ENCODE data around the gene OSER1.

The OSER1 gene

DNA sequence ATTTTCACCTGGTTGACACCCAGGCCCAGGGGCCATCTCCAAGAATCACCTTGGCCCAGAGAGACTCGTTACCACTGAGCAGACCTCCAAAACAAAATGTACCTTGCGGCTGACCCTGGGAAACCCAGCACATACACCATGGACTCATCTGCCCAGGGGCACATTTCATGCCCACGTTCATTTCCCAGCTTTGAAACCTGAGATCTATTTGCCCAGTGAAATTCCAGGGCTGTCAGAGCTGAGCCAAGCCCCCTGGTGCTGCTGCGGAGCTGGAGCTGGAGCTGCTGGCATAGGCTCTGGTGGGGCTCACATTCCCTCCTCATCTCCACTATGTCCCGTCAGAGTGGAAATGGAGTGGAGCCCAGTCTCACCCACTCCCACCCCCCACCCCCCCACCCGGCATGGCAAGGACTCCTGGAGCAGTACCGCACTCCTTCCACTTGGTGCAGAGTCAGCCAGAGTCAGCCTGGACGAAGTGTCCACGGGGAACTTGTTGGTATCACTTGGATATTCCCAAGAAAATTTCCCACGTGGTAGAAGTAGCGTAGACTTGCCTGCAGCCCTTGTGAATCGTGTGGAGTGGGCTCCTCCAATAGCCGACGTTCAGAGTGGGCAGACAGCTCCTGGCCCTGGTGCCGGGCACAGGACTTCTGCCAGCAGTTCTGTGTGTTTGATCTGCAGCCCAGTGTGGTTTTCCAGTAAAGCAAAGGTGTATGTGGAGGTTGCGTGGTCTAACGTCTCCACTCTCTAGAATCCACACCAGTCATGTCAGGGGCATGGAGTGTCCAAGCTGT, 18.1 kb upstream of the OSER1 start:
- no peak for FAIRE-seq

GRCh38 chr20:44224637-44225036, 14.1 kb upstream of the OSER1 start:
- no peak for FAIRE-seq
- no peak for DNase-seq (ENCODE audit: low spot score)

More for the DNA sequence above, 18.1 kb upstream of the OSER1 start:
- no peak for DNase-seq (ENCODE audit: low spot score)

DNA sequence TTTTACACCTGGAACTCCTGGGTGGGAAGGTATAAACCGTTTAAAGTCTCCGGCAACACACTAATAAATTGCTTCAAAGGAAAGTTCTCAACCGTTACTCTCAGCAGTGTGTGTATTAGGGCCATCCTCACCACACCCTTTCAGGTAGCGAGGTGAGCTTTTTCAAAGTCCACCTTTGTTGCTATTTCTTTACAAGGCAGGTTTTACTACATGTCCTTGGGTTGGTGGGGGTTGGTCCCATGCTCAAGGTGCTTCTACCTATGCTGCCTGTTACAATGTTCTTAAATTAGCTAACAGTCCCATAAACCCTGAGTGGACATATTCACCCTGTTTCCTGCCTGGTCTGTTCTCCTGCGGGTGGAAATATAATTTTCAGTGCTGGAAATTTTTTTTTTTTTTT, 13.2 kb upstream of the OSER1 start:
- DNase-seq (ENCODE audit: low spot score) (no peak), FAIRE-seq (no peak)

DNA sequence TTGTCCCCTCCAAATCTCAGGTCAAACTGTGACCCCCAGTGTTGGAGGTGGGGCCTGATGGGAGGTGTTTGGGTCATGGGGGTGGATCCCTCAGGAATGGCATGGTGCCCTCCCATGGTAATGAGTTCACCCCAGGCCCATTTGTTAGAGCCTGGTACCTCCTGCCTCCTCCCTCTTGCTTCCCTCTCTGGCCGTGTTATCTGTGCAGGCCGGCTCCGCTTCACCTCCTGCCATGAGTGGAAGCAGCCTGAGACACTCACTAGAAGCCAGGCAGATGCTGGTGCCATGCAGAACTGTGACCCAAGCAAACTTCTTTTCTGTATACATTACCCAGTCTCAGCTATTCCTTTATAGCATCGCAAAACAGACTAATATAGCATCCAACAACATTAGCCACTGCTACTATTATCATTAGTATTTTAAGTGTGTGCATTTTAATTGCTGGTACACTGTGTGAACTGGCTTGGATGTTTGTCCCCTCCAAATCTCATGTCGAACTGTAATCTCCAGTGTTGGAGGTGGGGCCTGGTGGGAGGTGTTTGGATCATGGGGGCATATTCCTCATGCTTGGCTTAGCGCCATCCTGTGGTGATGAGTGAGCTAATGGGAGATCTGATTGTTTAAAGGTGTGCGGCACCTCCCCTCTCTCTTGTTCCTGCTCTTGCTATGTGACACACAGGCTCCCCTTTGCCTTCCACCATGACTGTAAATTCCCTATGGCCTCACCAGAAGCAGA, 12.2 kb upstream of the OSER1 start:
- DNase-seq (ENCODE audit: low spot score) = no peak
- no peak for FAIRE-seq

DNA sequence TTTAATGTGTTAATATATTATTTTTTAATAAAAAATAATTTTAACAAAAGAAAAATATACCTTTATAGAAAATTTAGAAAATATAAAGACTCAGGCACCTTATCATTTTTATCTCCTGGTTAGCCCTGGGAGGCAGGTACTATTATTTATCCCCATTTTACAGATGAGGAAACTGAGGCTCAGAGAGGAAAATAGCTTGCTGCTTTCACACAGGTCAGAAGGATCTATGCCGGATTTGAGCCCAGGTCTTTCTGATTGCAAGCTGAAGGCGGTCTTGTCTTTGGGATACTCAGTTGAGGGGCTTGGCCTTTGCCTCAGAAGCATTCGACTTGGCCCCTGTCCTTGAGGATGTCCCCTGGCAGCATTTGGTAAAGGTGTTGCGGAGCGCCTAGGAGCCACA, 11.5 kb upstream of the OSER1 start:
- no peak for DNase-seq (ENCODE audit: low spot score)
- no peak for FAIRE-seq

- FAIRE-seq = no peak
Measured at GRCh38 chr20:44221368-44221954, 10.9 kb upstream of the OSER1 start.

GRCh38 chr20:44219791-44220190, 9.2 kb upstream of the OSER1 start:
- FAIRE-seq = no peak
- DNase-seq (ENCODE audit: low spot score) = no peak

More at GRCh38 chr20:44221368-44221954, 10.9 kb upstream of the OSER1 start:
- no peak for DNase-seq (ENCODE audit: low spot score)

- no peak for FAIRE-seq
- no peak for DNase-seq (ENCODE audit: low spot score)
Measured at GRCh38 chr20:44219170-44219730, 8.7 kb upstream of the OSER1 start.

DNA sequence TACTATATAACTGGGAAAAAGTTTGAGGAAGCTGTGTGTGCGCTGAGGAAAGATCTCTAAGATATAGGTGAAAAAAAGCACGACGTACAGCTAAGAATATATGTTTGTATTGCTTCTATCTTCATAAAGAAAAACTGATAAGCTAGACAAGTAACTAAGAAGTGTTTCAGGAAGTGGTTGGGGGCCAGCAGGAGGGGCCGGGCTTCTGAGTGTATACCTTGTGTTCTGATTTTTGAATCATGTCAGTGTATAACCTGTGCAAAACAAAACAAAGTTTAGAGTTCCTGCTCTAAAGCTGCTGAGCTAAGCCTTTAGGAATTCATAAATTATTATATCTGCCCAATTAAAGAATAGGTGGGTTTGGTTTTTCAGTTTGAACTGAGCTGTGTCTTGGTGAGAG, 7.9 kb upstream of the OSER1 start:
- no peak for FAIRE-seq
- DNase-seq (ENCODE audit: low spot score) = no peak

DNA sequence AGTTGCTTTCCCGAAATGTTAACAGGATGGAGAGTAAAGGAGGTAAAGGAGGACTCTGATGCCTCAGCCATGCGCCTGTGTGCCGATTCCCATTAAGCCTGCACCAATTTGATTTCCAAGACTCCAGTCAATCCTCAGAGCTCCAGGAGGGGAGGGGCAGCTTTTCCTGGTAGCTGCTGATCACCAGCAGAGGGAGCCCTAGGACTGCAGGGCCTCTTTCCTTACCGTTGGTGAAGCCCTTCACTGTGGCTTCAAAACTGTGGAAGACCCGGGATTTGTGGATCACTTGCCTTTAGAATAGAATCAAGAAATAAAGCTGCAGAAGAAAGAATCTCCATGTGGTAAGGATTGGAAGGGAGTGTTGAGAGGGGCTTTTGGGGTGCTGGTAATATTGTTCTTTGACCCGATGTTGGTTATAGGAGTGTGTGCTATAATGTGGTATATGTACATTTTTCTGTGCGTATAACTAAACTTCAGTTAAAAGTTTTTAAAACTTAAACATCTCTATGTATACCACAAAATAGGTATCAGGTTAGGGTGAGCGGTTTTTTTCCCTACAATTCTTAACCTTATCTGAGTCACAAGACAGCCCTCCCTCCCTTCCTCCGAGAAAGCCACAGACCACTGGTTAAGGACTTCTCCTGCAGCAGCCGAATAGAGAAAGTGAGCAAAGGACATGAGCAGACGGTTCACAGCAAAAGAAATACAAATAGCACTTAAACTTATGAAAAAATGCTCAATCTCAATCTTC, 6.9 kb upstream of the OSER1 start:
- peak; percentile 82 for FAIRE-seq
- peak; percentile 68 for DNase-seq (ENCODE audit: low spot score)

GRCh38 chr20:44215125-44215524, 4.6 kb upstream of the OSER1 start:
- DNase-seq (ENCODE audit: low spot score) (peak; percentile 43), FAIRE-seq (no peak)

- DNase-seq (ENCODE audit: low spot score) (no peak), FAIRE-seq (no peak)
Measured at GRCh38 chr20:44212792-44213191, 2.2 kb upstream of the OSER1 start.

DNA sequence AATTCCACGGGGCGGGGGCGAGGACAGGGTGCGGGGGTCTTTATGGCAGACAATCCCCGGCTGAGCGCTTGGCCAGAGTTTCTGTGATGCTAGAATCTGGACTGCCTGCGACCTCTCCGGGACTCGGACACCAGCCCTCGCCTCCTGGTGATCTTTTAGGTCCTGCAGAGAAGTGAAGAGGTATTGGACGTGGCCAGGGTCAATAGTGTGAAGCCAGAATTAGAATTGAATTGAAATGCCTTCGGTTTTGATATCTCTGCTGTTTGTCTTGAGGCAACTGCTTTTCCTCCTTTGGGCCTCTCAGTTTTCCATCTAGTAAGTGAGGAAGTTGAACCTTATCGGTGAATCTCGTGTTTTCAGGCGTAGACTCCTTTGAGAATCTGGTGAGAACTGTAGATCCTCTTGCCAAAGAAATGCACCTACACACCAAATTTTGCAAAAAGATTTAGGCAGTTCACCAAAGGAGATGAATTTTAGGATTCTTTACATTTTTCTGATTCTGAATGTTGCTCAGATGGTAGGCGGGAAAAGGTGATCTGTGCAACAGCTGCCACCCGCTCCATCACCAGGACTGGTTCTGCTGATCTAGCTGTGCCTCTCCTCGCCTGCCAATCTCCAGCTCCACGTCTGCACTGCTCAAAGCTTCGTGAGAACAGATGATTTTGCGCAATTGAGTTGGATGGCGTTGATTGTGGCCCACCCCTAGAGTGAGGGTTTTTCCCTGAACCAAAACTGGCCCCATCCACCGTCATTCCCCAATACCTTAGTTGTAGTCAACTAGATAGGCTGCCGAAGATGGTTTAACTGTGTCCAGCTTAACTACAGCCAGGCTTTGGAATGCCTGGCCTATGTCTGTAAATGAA, 837 bp upstream of the OSER1 start:
- DNase-seq (ENCODE audit: low spot score) = no peak

GRCh38 chr20:44209686-44210405, 725 bp downstream of the OSER1 start:
- DNase-seq (ENCODE audit: low spot score) (no peak), FAIRE-seq (no peak)

More for the DNA sequence above, 837 bp upstream of the OSER1 start:
- no peak for FAIRE-seq

GRCh38 chr20:44208770-44209169, 1.8 kb downstream of the OSER1 start:
- DNase-seq (ENCODE audit: low spot score) (no peak), FAIRE-seq (no peak)

GRCh38 chr20:44208165-44208564, 2.4 kb downstream of the OSER1 start:
- no peak for DNase-seq (ENCODE audit: low spot score)
- no peak for FAIRE-seq

- FAIRE-seq (no peak), DNase-seq (ENCODE audit: low spot score) (no peak)
Measured at GRCh38 chr20:44207126-44207723, 3.3 kb downstream of the OSER1 start.

DNA sequence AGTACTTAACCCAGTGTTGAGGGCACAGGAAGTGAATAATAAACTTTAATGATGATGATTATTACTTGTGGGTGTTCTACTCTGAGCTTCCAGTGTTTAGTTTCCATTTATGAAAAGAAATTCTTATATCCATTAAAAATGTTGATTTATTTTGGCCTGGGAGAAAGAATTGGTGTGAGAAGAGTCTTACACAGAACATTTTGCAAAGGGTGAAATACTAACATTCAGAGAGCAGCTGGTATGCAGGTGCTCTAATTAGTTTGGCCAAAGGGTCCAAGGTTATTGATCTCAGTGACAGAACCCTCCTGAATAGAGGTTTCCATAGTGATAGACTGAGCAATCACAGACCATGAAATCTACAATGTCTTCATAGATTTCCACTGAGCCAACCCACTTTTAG, 4.4 kb downstream of the OSER1 start:
- no peak for FAIRE-seq

DNA sequence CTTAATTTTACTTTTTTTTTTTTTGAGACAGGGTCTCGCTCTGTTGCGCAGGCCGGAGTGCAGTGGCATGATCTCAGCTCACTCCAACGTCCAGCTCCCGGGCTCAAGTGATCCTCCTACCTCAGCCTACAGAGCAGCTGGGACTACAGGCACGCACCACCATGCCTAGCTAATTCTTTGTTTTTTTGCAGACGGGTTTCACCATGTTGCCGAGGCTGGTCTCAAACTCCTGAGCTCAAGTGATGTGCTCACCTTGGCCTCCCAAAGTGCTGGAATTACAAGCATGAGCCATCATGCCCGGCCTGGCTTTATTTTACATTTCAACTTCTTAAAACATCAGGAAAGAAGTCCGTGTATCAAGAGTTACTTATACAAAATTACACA, 5.7 kb downstream of the OSER1 start:
- FAIRE-seq (no peak), DNase-seq (ENCODE audit: low spot score) (no peak)

More for the DNA sequence above, 4.4 kb downstream of the OSER1 start:
- no peak for DNase-seq (ENCODE audit: low spot score)

All from RCC 7860 (cell line).